ENCODE data around the gene PLEKHB1. TPM values are rescaled to one million over a fixed set of nuclear protein-coding genes. Genes with fewer than 3 reads are reported as not detected.

PLEKHB1 gene
- total RNA-seq, 4 donors from 2014 or later, result 1.1 to 8.2 (median 4.2) TPM

DNA sequence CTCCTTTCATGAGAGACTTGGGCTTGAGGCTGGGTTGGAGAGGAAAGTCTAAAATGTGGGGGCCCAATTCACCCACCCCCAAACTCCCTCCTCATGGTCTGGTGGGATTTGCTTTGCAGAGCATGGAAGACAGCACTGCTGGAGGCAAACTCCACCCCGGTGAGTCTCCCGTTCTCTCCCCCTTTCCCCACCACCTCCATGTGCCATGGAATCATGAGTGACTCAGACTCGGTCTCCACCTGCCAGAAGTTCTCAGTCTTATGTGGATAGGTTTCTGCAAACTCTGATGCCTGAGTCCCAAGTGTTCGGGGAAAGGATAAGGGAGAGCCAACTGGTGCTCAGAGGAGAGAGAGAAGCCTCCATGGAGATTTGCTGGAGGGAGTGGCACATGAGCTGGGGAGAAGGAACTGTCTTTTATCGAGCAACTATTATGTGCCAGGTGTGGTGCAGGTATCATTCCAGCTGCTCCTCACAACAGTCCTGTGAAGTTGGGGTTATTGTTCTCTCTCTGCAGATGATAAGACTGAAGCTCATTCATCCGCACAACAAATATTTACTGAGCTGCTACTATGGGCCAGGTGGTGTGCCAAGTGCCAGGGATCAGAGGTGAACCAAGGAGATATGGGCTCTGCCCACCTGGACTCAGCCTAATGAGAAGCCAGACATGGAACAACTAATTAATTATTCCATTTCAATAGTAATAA, 6.6 kb downstream of the PLEKHB1 start:
- TF ChIP-seq, protein P1, sequence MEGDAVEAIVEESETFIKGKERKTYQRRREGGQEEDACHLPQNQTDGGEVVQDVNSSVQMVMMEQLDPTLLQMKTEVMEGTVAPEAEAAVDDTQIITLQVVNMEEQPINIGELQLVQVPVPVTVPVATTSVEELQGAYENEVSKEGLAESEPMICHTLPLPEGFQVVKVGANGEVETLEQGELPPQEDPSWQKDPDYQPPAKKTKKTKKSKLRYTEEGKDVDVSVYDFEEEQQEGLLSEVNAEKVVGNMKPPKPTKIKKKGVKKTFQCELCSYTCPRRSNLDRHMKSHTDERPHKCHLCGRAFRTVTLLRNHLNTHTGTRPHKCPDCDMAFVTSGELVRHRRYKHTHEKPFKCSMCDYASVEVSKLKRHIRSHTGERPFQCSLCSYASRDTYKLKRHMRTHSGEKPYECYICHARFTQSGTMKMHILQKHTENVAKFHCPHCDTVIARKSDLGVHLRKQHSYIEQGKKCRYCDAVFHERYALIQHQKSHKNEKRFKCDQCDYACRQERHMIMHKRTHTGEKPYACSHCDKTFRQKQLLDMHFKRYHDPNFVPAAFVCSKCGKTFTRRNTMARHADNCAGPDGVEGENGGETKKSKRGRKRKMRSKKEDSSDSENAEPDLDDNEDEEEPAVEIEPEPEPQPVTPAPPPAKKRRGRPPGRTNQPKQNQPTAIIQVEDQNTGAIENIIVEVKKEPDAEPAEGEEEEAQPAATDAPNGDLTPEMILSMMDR (IDR thresholded peaks at IDR 0.05), result no peak
- ATAC-seq (ENCODE audit: low FRiP score), result no peak
- DNase-seq (ENCODE audit: low spot score), result no peak

DNA sequence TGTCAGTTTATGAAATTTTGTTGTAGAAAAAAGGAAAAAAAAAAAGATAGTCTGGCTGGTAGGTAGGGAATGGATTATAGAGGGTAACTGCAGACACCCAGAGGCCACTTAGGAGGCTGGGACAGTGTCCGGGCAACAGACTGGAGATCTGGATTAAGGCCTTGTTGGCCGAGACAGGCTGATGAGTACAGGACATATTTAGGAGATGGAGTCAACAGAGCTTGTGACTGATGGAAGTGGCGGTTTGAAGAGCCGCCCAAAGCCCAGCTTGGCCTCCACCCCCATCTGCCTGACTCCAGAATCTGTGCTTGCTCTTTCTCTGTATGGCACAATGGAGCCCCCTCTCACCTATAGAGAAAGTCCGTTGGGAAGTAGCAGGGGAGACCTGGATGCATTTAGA, 7.6 kb downstream of the PLEKHB1 start:
- TF ChIP-seq, protein P1 (IDR thresholded peaks at IDR 0.05), result no peak
- ATAC-seq (ENCODE audit: low FRiP score) (no peak), DNase-seq (ENCODE audit: low spot score) (no peak)

DNA sequence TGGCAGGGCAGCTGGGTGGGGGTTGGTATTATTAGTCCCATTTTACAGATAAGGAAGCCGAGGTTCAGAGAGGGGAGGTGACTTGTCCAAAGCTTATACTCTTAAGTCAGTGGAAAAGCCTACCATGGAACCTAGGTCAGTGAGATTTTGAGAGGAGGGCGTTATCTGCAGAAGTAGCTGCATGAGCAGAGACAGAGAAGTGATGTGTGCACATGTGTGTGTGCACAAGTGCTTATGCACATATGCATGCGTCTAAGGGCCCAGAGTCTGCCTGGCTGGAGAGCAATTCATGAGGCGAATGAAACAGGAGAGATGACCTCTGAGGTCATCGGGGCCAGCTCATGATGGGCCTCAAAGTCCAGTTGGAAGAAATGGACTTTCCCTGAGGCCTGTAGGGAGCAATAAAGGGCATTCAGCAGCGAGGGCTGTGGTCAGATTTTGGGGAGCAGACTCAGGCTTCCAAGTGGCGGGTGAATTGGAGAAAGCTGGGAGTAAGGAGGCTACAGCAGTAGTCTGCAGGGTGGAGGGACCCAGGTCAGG, 8.2 kb downstream of the PLEKHB1 start:
- no peak for ATAC-seq (ENCODE audit: low FRiP score)
- TF ChIP-seq, protein P1 (IDR thresholded peaks at IDR 0.05), result no peak
- DNase-seq (ENCODE audit: low spot score), result no peak

DNA sequence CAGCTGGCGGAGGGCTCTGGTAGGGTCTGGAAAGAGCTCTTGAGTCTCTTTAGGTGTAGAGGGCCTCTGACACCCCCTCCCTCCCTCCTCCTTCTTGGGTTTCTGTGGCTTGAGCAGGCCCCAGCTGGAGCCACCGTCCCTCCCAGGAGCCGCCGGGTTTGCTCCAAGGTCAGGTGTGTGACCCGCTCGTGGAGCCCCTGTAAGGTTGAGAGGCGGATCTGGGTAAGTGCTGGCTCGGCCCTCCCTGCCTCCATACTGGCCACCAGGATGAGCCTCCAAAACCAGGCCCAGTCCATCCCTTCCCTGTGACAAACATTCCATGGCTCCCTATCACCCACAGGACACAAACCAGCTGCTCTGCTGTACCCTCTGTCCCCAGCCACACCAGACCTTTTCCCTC, 9.3 kb downstream of the PLEKHB1 start:
- DNase-seq (ENCODE audit: low spot score), result no peak
- TF ChIP-seq, protein P1 (IDR thresholded peaks at IDR 0.05), result no peak
- no peak for ATAC-seq (ENCODE audit: low FRiP score)

DNA sequence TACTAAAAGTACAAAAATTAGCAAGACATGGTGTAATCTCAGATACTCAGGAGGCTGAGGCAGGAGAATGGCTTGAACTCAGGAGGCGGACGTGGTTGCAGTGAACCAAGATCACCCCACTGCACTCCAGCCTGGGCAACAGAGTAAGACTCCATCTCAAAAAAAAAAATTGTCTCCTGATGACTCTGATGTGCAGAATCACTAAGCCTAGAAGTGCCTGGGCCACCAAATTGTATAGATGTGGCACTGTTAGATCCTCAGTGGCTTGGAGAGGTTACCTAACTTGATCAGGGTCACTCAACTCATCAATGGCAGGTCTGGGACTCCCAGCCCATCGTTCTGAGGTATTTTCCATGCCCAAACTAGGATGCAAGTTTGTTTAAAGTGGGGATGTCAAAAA, 10.6 kb downstream of the PLEKHB1 start:
- no peak for DNase-seq (ENCODE audit: low spot score)
- TF ChIP-seq, protein P1 (IDR thresholded peaks at IDR 0.05), result no peak
- no peak for ATAC-seq (ENCODE audit: low FRiP score)

DNA sequence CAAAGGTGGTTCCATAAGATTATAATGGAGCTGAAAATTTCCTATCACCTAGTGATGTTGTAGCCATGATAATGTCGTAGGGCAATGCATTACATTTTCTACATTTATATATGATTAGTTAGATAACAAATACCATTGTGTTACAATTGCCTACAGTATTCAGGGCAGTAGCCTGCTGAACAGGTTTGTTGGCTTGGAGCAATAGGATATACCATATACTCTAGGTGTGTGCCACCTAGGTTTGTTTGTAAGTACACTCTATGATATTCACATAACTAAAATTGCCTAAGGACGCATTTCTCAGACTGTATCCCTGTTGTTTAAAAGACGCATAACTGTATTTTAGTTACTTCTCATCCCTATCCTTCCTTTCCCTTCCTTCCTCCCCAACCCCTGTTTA, 13.6 kb downstream of the PLEKHB1 start:
- TF ChIP-seq, protein P1 (IDR thresholded peaks at IDR 0.05), result no peak
- DNase-seq (ENCODE audit: low spot score) (no peak), ATAC-seq (ENCODE audit: low FRiP score) (no peak)

DNA sequence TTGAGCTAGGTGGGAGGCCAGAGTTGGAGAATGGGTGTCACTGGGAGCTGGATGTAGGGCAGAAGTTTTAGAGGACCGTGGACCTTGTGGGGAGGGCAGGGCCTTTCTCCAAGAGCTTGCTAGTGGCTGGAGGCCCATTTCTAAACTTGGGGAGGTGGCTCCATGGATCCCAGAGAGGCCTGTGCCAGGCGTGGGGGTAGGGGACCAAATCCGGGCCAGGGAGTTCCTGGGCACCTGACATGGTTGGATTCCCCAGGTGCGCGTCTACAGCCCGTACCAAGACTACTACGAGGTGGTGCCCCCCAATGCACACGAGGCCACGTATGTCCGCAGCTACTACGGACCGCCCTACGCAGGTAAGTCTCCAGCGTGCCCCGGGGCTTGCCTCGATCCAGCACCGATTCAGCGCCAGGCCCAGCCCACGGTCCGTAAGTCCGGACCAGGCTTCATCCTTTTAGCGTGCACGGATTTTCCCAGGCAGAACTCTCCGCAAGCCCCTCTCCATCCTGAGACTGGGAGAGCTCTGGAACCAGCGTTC, 14.2 kb downstream of the PLEKHB1 start:
- DNase-seq (ENCODE audit: low spot score) (no peak), ATAC-seq (ENCODE audit: low FRiP score) (no peak)
- TF ChIP-seq, protein P1 (IDR thresholded peaks at IDR 0.05), result no peak

Data from omental fat pad (tissue), 4 donors.